ENCODE data around the gene GDF2. TPM values are rescaled to one million over a fixed set of nuclear protein-coding genes. Genes with fewer than 3 reads are reported as not detected.

The GDF2 gene
- under 0.01 TPM in 1 of 2 replicates, not detected in the other for total RNA-seq

GRCh38 chr10:47322300-47323061 is at the start of gene GDF2:
Gene GDF2 (plus strand): TSS chr10:47322454. CDS start chr10:47322669, 215 bp downstream.

DNA sequence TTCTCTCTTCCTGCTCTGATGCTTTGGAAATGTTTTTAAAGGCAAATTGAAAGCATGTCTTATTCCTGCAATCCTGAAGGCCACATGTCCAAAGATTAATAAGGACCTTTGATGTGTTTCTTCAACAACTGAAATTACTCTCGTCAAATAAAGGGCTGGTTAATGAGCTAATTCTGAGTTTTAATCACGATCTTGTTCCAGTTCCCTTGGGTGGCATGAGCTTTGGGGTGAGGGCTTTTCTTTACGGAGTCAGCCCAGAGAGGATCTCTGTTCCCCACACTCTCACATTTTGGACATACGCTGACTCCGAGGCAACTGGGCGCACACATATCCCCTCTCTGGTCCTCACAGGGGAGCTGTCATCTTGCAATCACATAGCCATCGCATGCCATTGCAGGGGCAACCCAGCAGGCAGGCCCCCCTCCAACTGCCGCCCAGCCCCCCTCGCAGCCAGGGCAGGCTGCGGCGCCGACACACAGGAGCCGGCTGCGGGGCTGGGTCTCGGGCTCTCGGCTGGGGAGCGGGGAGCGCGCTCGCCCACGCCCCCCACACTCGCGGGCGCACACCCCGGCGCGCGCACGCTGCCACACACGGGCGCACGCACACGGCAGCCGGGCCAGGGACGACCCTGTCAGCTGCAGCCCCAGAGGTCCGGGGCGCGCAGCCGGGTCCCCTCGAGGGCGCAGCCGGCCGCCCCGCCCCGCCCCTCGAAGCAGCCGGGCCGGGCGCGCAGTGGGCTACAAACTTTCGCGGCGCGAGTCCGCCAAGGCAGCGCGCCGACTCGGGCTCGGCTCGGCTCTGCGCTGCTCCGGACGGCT is 22.4 kb upstream of the GDF2 start, which contains the start of gene GDF10:
GDF10 (plus strand) TSS at position 587 of the 818 bp plus-strand sequence. CDS start 455 bp downstream, outside the sequence.

DNA sequence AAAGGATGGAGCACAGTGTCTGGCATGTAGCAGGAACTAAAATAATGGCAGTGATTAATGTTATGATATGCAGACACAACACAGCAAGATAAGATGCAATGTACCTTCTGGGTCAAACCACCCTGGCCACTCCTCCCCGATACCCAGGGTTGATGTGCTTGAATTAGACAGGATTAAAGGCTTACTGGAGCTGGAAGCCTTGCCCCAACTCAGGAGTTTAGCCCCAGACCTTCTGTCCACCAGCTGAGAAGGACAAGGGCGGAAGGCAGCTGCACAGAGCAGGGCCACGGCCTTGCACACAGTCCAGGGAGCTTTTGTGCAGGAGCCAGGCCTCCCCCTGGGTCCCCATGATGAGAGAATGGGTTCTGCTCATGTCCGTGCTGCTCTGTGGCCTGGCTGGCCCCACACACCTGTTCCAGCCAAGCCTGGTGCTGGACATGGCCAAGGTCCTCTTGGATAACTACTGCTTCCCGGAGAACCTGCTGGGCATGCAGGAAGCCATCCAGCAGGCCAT is 25.9 kb downstream of the GDF2 start, which contains the start of gene RBP3:
RBP3 (plus strand) TSS at position 226 of the 514 bp plus-strand sequence; CDS start at position 348, 122 bp downstream.

Other genes starting within 250 kb of the GDF2 start
- gene GDF10, start 22.3 kb upstream of the GDF2 start, total RNA-seq: 0.19 and 2.0 TPM in 2 replicates
- not detected in 2 replicates for gene RBP3, start 25.9 kb downstream of the GDF2 start, total RNA-seq
- 0.19 TPM in 1 of 2 replicates, not detected in the other for gene ZNF488, start 61.8 kb downstream of the GDF2 start, total RNA-seq
- 0.19 and 0.28 TPM in 2 replicates for gene ANXA8, start 161.7 kb downstream of the GDF2 start, total RNA-seq
- gene FAM25G, start 169.2 kb downstream of the GDF2 start, total RNA-seq: not detected in 2 replicates
- gene AGAP9, start 201.2 kb downstream of the GDF2 start, total RNA-seq: 1.5 and 2.8 TPM in 2 replicates